ENCODE results near the gene MAP3K21.

The MAP3K21 gene

DNA sequence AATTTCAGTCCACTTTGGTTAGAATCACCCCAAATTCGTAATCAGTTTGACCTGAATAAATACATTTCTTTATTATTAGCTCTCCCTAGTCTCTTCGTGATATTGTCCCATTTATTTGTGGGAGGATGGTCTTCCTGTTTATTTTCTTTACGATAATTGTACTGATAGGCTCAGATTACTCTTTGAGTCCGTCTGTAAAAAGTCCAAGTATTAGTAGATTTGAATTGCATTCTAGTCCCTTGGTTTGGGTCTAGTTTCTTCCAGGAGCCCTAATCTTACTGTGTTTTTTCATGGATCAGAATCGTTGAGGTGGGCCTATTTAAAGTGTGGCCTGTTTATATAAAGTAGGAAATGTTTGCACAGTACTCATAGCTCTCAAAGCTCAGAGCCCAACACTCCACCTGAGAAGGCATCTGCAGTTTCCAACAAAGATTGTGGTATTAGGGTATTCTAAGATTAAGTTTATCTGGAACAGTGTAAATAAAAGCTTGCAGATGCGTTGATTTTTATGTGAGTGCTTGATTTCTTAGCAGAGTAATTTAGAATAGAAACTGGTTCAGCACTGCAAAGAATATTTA lies 33.1 kb downstream of the MAP3K21 start:
- DNase-seq = no peak

DNA sequence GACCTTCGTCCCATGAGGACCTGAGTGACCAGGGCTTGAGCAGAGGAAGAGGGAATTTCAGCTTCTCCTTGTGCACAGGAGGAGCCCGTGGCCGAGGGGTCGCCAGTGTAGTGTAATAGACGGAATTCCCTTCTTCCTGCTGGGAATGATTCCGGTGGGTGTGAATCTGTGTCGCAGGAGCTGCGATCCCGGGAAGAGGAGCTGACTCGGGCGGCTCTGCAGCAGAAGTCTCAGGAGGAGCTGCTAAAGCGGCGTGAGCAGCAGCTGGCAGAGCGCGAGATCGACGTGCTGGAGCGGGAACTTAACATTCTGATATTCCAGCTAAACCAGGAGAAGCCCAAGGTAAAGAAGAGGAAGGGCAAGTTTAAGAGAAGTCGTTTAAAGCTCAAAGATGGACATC lies 34.4 kb downstream of the MAP3K21 start:
- no peak for DNase-seq

DNA sequence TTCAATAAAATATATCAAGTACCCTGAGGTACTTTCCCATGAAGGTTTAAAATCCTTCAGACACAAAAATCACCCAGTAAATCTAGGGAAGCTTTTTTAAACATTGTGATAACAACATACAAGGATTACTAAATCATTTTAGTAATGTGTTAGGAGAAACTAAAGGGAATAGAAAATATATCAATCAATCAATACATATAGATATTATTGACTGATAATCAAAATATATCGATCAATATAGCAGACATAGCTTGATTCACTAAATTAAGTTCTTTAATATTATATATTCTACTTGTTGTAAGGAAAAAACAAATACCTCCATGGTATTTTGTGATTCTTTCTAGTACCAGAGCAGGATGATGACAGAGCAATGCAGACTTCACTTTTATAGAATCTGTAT lies 35.2 kb downstream of the MAP3K21 start:
- no peak for DNase-seq

- no peak for DNase-seq
Observed at GRCh38 chr1:233364026-233364425, 36.5 kb downstream of the MAP3K21 start.

DNA sequence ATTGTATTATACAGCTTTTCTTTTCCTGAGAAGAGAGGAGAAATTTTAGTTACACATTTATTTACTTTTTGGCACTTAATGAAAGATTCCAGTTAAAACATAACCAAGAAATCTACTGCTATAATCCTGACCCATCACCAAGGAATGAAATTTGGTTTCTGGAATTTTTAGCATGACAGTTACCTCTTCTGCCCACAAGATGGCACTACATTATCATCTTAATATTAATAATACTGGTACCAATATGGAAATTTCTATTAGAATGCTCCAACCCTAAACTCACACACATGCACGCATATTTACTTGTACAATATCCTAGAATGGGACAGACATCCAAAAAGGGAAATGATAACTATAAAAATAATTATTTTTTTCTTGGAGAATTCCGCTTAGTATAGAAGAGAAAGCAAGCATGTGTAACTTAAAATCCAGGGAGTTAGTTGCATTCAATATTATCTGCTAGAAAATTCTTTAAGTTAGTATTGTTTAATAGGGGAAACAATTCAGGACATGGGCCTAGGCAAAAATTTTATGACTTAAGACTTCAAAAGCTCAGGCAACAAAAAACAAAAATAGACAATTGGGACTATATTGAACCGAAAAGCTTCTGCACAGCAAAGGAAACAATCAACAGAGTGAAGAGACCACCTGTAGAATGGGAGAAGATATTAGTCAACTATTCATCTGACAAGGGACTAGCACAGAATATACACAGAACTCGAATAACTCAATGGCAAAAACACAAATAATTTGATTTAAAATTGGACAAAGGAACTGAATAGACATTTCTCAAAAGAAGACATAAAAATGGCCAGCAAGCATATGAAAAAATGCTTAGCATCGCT lies 37.4 kb downstream of the MAP3K21 start:
- DNase-seq = no peak

DNA sequence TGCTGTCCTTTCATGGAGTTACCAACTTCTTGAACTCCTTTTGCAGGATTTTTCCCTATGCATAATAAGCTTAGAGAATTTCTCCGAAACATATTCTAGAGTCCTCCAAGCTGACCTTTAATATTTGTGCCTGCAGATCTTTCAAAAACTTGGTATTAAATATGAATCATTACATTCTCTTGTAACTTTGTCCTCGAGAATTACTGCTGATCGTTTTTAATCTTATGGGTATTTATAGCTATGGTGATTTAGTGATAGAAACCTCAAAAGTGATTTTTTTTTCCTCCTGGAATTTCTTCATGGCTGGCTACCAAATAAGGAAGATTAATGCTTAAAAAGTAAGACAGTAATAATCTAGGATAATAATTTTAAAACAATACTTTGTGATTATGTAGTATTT lies 39.1 kb downstream of the MAP3K21 start:
- DNase-seq = no peak

DNA sequence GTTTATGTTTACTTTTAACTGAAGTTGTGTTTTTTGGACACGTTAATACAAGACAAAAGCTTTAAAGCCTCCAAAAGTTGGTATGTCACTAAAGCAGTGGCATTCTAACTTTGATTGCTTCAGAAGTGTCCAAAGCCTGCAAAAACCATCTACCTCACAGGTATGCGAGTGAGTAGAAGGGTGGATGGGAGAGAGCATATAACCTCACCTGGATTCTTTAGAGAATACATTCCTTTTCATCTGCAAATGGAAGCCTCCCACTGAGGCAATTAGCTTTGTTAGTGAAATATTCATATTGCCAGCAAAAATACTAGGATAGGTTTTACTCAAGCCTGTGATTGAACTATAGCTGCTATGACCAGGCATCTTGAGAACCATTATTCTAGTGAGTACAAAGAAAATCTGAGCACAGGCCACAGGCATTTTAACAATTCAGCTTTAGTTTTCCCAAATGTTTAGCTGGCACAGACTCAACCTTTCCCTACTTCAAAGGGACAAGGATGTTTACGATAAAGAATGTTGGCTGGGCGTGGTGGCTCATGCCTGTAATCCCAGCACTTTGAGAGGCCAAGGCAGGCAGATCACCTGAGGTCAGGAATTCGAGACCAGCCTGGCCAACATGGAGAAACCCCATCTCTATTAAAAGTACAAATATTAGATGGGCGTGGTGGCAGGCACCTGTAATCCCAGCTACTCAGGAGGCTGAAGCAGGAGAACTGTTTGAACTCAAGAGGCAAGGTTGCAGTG lies 39.7 kb downstream of the MAP3K21 start:
- no peak for DNase-seq

DNA sequence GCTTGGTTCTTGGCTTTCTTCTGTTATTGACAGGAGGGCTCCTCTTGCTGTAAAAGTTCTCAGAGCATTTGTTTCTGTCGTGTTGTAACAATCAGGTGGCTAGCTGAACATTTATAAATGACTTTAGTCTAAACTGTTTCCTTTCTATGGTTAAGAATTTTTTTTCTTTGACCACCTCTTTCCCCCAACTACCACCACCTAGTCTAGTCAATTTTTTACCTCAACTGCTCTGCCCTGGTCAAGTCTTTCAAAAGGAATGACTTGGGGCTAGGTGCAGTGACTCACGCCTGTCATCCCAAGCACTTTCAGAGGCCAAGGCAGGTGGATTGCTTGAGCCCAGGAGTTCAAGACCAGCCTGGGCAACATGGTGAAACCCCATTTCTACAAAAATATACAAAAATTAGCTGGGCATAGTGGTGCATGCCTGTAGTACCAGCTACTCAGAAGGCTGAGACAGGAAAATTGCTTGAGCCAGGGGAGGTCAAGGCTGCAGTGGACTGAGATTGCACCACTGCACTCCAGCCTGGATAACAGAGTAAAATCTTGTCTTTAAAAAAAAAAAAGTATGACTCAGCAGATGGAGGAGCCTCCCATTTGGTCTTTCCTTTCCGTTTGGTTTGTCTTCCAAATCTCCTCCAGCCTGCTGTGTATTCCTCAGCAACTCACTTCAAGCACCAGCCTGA lies 40.7 kb downstream of the MAP3K21 start:
- DNase-seq = no peak

GRCh38 chr1:233368789-233369130 lies 41.2 kb downstream of the MAP3K21 start:
- DNase-seq = no peak

- DNase-seq = no peak
Observed at GRCh38 chr1:233372218-233373120, 44.9 kb downstream of the MAP3K21 start.

GRCh38 chr1:233373226-233373625 lies 45.7 kb downstream of the MAP3K21 start:
- no peak for DNase-seq

GRCh38 chr1:233375653-233376052 lies 48.1 kb downstream of the MAP3K21 start:
- no peak for DNase-seq

- DNase-seq = no peak
Observed at GRCh38 chr1:233376382-233377110, 49.0 kb downstream of the MAP3K21 start.

GRCh38 chr1:233379869-233380438 lies 52.4 kb downstream of the MAP3K21 start:
- no peak for DNase-seq

DNA sequence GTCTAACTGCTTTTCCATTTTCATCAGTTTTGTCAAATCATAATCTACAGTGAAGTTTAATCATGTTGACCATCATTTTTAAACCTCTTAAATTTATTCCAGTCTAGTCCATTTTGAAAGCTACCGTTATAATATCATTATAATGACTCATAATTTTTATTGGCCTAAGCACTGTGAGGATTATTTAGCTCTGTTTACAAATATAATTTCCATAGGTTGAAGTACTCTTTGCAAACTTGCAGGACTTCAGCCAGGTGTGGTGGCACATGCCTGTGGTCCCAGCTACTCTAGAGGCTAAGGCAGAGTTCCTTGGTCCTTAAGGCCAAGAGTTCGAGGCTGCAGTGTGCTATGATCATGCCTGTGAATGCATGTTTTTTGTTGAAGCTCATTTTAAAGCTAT lies 54.3 kb downstream of the MAP3K21 start:
- no peak for DNase-seq

DNA sequence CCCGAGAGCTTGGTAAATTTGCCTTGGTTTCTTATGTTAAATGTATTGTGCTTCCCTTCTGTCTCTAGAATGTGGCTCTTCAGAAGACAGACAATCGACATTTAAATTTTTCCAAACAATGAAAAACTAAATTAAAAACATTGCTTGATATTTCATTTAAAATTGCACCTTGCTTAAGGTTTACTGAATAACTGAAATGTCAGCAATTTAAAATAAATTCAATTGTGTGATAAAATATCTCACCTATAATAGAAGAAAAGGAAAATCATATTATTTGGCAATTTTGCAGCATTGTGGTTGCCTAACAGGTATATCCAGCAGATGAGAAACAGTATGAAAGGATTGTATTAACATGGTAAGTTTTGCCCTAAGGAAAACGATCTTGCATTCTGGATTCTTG lies 56.5 kb downstream of the MAP3K21 start:
- no peak for DNase-seq

DNA sequence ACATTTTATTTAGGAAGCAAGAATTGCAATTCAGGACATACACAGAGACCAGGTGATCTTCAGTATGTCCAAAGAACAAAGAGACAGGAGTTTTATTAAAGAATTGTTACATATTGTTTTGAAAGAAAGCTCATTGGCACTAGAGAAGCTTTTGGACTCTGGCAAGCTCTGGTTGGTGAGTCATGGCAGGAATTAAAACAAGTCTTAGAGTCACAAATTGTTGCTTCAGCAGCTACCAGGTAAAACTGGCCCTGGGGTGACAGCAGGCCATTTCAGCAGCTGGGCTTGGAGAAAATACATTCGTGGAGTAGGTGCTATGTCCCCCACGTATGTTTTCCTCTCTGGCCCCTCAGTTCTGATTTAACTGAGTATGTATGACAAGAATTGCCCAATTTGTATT lies 58.8 kb downstream of the MAP3K21 start:
- DNase-seq = no peak

GRCh38 chr1:233387585-233387984 lies 60.1 kb downstream of the MAP3K21 start:
- DNase-seq = no peak

- no peak for DNase-seq
Observed at GRCh38 chr1:233389169-233389568, 61.6 kb downstream of the MAP3K21 start.

DNA sequence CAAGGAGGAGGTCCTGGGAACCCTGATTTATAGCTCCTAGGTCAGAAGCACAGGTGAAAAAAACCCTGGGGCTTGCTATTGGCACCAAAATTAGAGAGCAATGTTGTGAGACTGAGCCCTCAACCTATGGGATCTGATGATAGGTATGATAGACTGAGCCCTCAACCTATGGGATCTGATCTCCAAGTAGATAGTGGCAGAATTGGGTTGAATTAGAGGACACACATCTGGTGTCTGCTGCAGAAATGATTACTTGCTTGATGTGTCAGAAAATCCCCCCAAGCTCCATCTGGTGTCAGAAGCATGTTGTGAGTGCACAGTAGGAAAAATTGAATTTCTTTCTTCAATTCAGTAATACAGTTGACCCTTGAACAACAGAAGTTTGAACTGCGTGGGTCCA lies 62.4 kb downstream of the MAP3K21 start:
- DNase-seq = no peak

Measured in central memory CD4-positive, alpha-beta T cell (primary cell).